ENCODE results near the gene IFT22.

GRCh38 chr7:101365956-101366355 lies 44.3 kb upstream of the IFT22 start:
- TF ChIP-seq SREBF2 (IDR thresholded peaks at IDR 0.05) (no peak), CTCF (IDR thresholded peaks at IDR 0.05) (no peak), CBX2 (IDR thresholded peaks at IDR 0.05; ENCODE audit: borderline replicate concordance, low read depth) (no peak), POLR2A (IDR thresholded peaks at IDR 0.05; ENCODE audit: low read length) (no peak), BHLHE40 (IDR thresholded peaks at IDR 0.05; ENCODE audit: low read depth, low read length) (no peak)

All from A549 (cell line).